Measurements from ENCODE around the gene SLC22A1. TPM values are rescaled to one million over a fixed set of nuclear protein-coding genes. Genes with fewer than 3 reads are reported as not detected.

Gene SLC22A1
- total and polyA plus RNA-seq, 2 donors (not counting 3 experiments of a cell fraction or from before 2014, with no cell fraction given): 0.04 TPM; not detected in 1

GRCh38 chr6:160192840-160193239 lies 71.2 kb downstream of the SLC22A1 start:
- Histone ChIP-seq H4K20me1 (replicated peaks; ENCODE audit: control insufficient read depth, extremely low read depth, insufficient read depth, low read length) (no peaks in the 10 kb centered on the region), H3K79me2 (ENCODE audit: control insufficient read depth, insufficient read depth, low read length) (no peaks in the 10 kb centered on the region), H3K36me3 (ENCODE audit: control insufficient read depth in 2 of 2, extremely low read depth in 1 of 2, insufficient read depth in 2 of 2, low read length in 2 of 2) (no peaks in the 10 kb centered on the region), H3K27ac (ENCODE audit: insufficient read depth, low read depth, low read length) (no peak overlapping the region), H3K4me1 (ENCODE audit: control insufficient read depth, extremely low read depth, insufficient read depth, low read length) (no peaks in the 10 kb centered on the region), H2AFZ (ENCODE audit: low read depth, low read length) (no peak overlapping the region), H3K27me3 (ENCODE audit: control insufficient read depth in 2 of 2, insufficient read depth in 2 of 2, low read length in 2 of 2) (no peaks in the 10 kb centered on the region), H3K9me3 (replicated peaks; ENCODE audit: control insufficient read depth, insufficient read depth, low read length) (peaks cover 6% of the 10 kb centered on the region), H3K4me2 (ENCODE audit: insufficient read depth, low read length) (no peak overlapping the region), H3K4me3 (replicated peaks in 1 of 3; ENCODE audit: insufficient read depth in 1 of 3, low read depth in 1 of 3, low read length in 3 of 3) (no peak overlapping the region), H3K9me1 (replicated peaks; ENCODE audit: control insufficient read depth, extremely low read depth, insufficient read depth, low read length) (no peaks in the 10 kb centered on the region), H3K9ac (replicated peaks; ENCODE audit: extremely low read depth, insufficient read depth, low read length) (no peak overlapping the region)
- dilution Hi-C loops (cut with MboI; ENCODE audit: extremely low pct_ligation_motif_present, low sequenced_read_pairs): no loop called here
- TF ChIP-seq JUN (IDR thresholded peaks at IDR 0.05; ENCODE audit: borderline replicate concordance, insufficient read depth, insufficient read length, low read depth) (no peak), POLR2AphosphoS5 (IDR thresholded peaks at IDR 0.05; ENCODE audit: insufficient read depth, low read depth, low read length) (no peak), GATA2 (IDR thresholded peaks at IDR 0.05; ENCODE audit: insufficient read depth, insufficient read length, low read depth, low read length) (no peak), CTCF (IDR thresholded peaks at IDR 0.05; ENCODE audit: extremely low read depth in 1 of 2, insufficient read depth in 1 of 2, low read depth in 1 of 2, low read length in 2 of 2) (no peak), MYC (IDR thresholded peaks at IDR 0.05; ENCODE audit: low read depth, low read length) (no peak), MAX (IDR thresholded peaks at IDR 0.05; ENCODE audit: insufficient read depth, insufficient read length) (no peak), POLR2A (IDR thresholded peaks at IDR 0.05; ENCODE audit: low read depth, low read length) (no peak), FOS (IDR thresholded peaks at IDR 0.05; ENCODE audit: borderline replicate concordance, insufficient read depth, low read length) (no peak), EZH2 (IDR thresholded peaks at IDR 0.05; ENCODE audit: borderline replicate concordance, low read depth, low read length, severe bottlenecking) (no peak)
- no peak for DNase-seq (ENCODE audit: low read depth, low spot score)
- ChIA-PET CTCF (no interaction called here), POLR2A (no interaction called here)
- BruUV-seq (replicated peaks): no TSS peak
- FAIRE-seq: no peak
- intact Hi-C loops (cut with micrococcal nuclease): no loop called here

Measured in endothelial cell of umbilical vein (primary cell).